ENCODE results near the gene IGFALS.
A peak's percentile ranks its signal among the peaks of the same experiment; 100 is the strongest.
"Not testable (repeated sequence)": the region's sequence is repeated elsewhere in the genome, so short reads cannot be mapped to it uniquely, and the experiment has no call there.

Gene IGFALS

GRCh38 chr16:1817716-1818115, 24.2 kb upstream of the IGFALS start:
- no peak for DNase-seq

- no peak for DNase-seq
Observed at GRCh38 chr16:1817276-1817589, 23.7 kb upstream of the IGFALS start.

GRCh38 chr16:1816396-1817275, 23.1 kb upstream of the IGFALS start:
- no peak for DNase-seq

GRCh38 chr16:1815461-1815860, 22.0 kb upstream of the IGFALS start:
- no peak for DNase-seq

GRCh38 chr16:1812732-1813163, 19.2 kb upstream of the IGFALS start:
- DNase-seq: peak; percentile 45 to 55

GRCh38 chr16:1810536-1810935, 17.0 kb upstream of the IGFALS start:
- DNase-seq: no peak

GRCh38 chr16:1810106-1810505, 16.6 kb upstream of the IGFALS start:
- no peak for DNase-seq

- no peak for DNase-seq
Observed at GRCh38 chr16:1809281-1809801, 15.8 kb upstream of the IGFALS start.

GRCh38 chr16:1808691-1809090, 15.2 kb upstream of the IGFALS start:
- no peak for DNase-seq

- no peak for DNase-seq
Observed at GRCh38 chr16:1807626-1808025, 14.1 kb upstream of the IGFALS start.

GRCh38 chr16:1800701-1801100, 7.2 kb upstream of the IGFALS start:
- DNase-seq: no peak

GRCh38 chr16:1799263-1799662, 5.8 kb upstream of the IGFALS start:
- not testable (repeated sequence) for DNase-seq

- DNase-seq: no peak
Observed at GRCh38 chr16:1794908-1795666, 1.6 kb upstream of the IGFALS start.

GRCh38 chr16:1794221-1794871, 841 bp upstream of the IGFALS start:
- DNase-seq: no peak

- no peak for DNase-seq
Observed at GRCh38 chr16:1792836-1793577, 498 bp downstream of the IGFALS start.

GRCh38 chr16:1791943-1792812, 1.3 kb downstream of the IGFALS start:
- no peak for DNase-seq

- no peak for DNase-seq
Observed at GRCh38 chr16:1791256-1791942, 2.1 kb downstream of the IGFALS start.

GRCh38 chr16:1790611-1791255, 2.8 kb downstream of the IGFALS start:
- DNase-seq: no peak

GRCh38 chr16:1790261-1790610, 3.3 kb downstream of the IGFALS start:
- DNase-seq: no peak

GRCh38 chr16:1789643-1790045, 3.9 kb downstream of the IGFALS start:
- DNase-seq: no peak

GRCh38 chr16:1788708-1789100, 4.8 kb downstream of the IGFALS start:
- DNase-seq: no peak

Data from activated CD4-positive, alpha-beta T cell treated with anti-CD3 and anti-CD28 coated beads, Interleukin-2, amount 50 U/mL, for 4 hours (primary cell).